Left renal cortex interstitium (tissue), 4 donors: ENCODE results near the gene TMPRSS5. TPM values are rescaled to one million over a fixed set of nuclear protein-coding genes. Genes with fewer than 3 reads are reported as not detected.

Experiments used
- polyA plus RNA-seq, 4 donors: library from polyadenylated mRNA; unstranded; fragments of 120-200 nt; gene quantifications; one replicate each; pipeline ENCODE4 v1.2.1, GENCODE V29; 2013; ENCODE audit not compliant: insufficient read length in 4 of 4

TMPRSS5 gene
- polyA plus RNA-seq, 4 donors: 0.57 to 2.1 (median 1.5) TPM

Other genes with a start within 250 kb of the TMPRSS5 start
- under 1 TPM; 0.21 to 0.76 (median 0.42) TPM for gene DRD2, start 230.9 kb downstream of the TMPRSS5 start, polyA plus RNA-seq
- gene ZW10, start 67.4 kb upstream of the TMPRSS5 start, polyA plus RNA-seq: 10 to 100 TPM; 22.1 to 25.1 (median 23.7) TPM
- gene CLDN25, start 73.5 kb upstream of the TMPRSS5 start, polyA plus RNA-seq: not detected
- gene USP28, start 169.3 kb upstream of the TMPRSS5 start, polyA plus RNA-seq: 10 to 100 TPM; 31.2 to 53.7 (median 42.5) TPM
- gene HTR3B, start 198.5 kb upstream of the TMPRSS5 start, polyA plus RNA-seq: under 1 TPM; 0.08 to 0.17 (median 0.08) TPM